BLaER1 treated with 17β-estradiol and CSF1 and Interleukin-3, amounts not matched to agents 10 nM and 100 nM (cell line): Measurements from ENCODE around the gene ACTL10.

Source experiments
- H3K27ac ChIP-seq, 11 experiments: shearing (Covaris generic); formaldehyde crosslinking; 2 replicates each; pipeline ENCODE4 v1.8.1; 2022
- H3K27me3 ChIP-seq, 11 experiments: shearing (Covaris generic); formaldehyde crosslinking; 2 replicates each; pipeline ENCODE4 v1.8.1; 2022
- H3K36me3 ChIP-seq, 11 experiments: shearing (Covaris generic); formaldehyde crosslinking; 2 replicates each; pipeline ENCODE4 v1.8.1; 2022
- H3K4me1 ChIP-seq, 10 experiments: shearing (Covaris generic); formaldehyde crosslinking; 2 replicates each; pipeline ENCODE4 v1.8.1; 2022
- H3K4me2 ChIP-seq, 11 experiments: shearing (Covaris generic); formaldehyde crosslinking; 2 replicates each; pipeline ENCODE4 v1.8.1; 2022
- H3K4me3 ChIP-seq, 10 experiments: shearing (Covaris generic); formaldehyde crosslinking; 2 replicates each; pipeline ENCODE4 v1.8.1; 2022
- H3K9ac ChIP-seq, 11 experiments: shearing (Covaris generic); formaldehyde crosslinking; 2 replicates each; pipeline ENCODE4 v1.8.1; 2022
- H3K9me3 ChIP-seq, 11 experiments: shearing (Covaris generic); formaldehyde crosslinking; replicated peaks in 1 of 11; 2 replicates each; pipeline ENCODE4 v1.8.1; 2022
- H4K20me1 ChIP-seq, 11 experiments: shearing (Covaris generic); formaldehyde crosslinking; 2 replicates each; pipeline ENCODE4 v1.8.1; 2022
- Cebpa-rat ChIP-seq, 11 experiments: shearing (Covaris generic); IDR thresholded peaks; 2 replicates each; pipeline ENCODE4 v1.8.1; 2022

ACTL10 gene

DNA sequence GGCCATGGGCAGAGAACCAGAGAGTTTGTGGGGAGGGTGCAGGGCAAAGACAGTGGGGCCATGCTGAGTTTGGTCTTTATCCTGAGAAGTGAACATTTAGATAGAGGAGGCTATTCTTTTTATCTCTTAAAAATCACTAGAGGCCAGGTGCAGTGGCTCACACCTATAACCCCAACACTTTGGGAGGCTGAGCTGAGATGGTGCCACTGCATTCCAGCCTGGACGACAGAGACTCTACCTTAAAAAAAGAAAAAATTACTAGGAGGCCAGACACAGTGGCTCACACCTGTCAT, 44.6 kb downstream of the ACTL10 start:
- H3K27me3 ChIP-seq: no peaks in the 10 kb centered on the region
- no peaks in the 10 kb centered on the region; a peak in 1 of 20 replicates for H3K4me1 ChIP-seq
- H3K27ac ChIP-seq: no peak overlapping the region
- no peaks in the 10 kb centered on the region for H3K9me3 ChIP-seq
- H3K4me3 ChIP-seq: no peak overlapping the region
- H4K20me1 ChIP-seq: no peaks in the 10 kb centered on the region
- no peaks in the 10 kb centered on the region for H3K36me3 ChIP-seq
- no peak for TF ChIP-seq Cebpa-rat (IDR thresholded peaks at IDR 0.05)
- no peak overlapping the region for H3K4me2 ChIP-seq
- H3K9ac ChIP-seq: no peak overlapping the region

DNA sequence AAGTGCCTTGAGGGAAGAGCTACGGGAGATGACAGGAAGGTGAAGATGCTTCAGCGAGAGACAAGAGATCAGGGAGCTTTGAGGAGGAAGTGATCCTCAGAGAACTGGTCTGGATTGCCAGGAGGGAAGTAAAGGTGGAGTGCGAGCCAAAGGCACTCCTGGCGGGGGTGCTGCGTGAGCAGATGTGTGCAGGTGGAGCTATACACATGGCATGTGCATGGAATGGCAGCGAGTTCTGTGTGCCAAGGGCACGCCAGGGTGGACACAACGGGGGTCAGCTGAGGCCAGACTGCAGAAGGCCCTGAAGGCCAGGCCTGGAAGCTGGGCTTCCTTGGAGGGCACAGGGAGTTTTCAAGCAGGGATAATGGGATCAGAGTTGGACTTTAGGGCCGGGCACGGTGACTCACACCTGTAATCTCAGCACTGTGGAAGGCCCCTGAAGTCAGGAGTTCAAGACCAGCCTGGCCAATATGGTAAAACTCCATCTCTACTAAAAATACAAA, 47.2 kb downstream of the ACTL10 start:
- H3K9ac ChIP-seq: no peak overlapping the region
- H3K9me3 ChIP-seq: no peaks in the 10 kb centered on the region
- no peak for TF ChIP-seq Cebpa-rat (IDR thresholded peaks at IDR 0.05)
- H3K36me3 ChIP-seq: no peaks in the 10 kb centered on the region
- H3K27me3 ChIP-seq: no peaks in the 10 kb centered on the region
- H3K4me1 ChIP-seq: no peaks in the 10 kb centered on the region; a peak in 1 of 20 replicates
- no peak overlapping the region for H3K4me3 ChIP-seq
- no peak overlapping the region for H3K27ac ChIP-seq
- no peak overlapping the region for H3K4me2 ChIP-seq
- no peaks in the 10 kb centered on the region for H4K20me1 ChIP-seq

DNA sequence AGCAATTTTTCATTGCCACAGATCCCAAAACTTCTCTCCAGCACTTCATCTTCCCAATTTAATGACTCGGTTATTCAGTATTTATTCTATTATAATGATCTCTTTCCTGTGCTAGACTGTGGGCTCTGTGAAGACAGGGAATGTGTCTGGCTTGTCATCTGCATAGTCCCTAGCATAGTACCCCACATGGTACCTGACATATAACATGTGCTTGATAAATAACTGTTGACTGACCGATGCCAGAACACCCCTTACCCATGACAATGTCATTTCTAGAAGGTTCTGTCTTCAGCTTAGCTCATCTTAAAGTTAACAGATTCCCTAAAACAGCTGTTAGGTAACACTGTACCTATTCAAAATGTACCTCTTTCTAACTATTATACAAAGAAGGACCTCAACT, 49.8 kb downstream of the ACTL10 start:
- H3K9me3 ChIP-seq: peaks cover 9 to 20% (median 16%) of the 10 kb centered on the region in 11 experiments
- no peak overlapping the region for H3K27ac ChIP-seq

More for the DNA sequence above, 49.8 kb downstream of the ACTL10 start:
- no peak for TF ChIP-seq Cebpa-rat (IDR thresholded peaks at IDR 0.05)
- Histone ChIP-seq H4K20me1 (no peaks in the 10 kb centered on the region), H3K9ac (no peak overlapping the region), H3K36me3 (no peaks in the 10 kb centered on the region), H3K27me3 (peaks cover 0 to 10% (median 7%) of the 10 kb centered on the region in 11 experiments; a peak in 9 of 22 replicates), H3K4me1 (peaks cover 0 to 5% (median 0%) of the 10 kb centered on the region in 10 experiments; a peak in 4 of 20 replicates), H3K4me2 (no peak overlapping the region), H3K4me3 (no peak overlapping the region)
